ENCODE measurements around the gene TFR2. TPM values are rescaled to one million over a fixed set of nuclear protein-coding genes. Genes with fewer than 3 reads are reported as not detected.

Gene TFR2
- total and polyA plus RNA-seq, 9 of the 15 experiments (the other 6 are each of a cell fraction or from before 2014, with no cell fraction given) = 3.8 to 123 (median 51.1) TPM

DNA sequence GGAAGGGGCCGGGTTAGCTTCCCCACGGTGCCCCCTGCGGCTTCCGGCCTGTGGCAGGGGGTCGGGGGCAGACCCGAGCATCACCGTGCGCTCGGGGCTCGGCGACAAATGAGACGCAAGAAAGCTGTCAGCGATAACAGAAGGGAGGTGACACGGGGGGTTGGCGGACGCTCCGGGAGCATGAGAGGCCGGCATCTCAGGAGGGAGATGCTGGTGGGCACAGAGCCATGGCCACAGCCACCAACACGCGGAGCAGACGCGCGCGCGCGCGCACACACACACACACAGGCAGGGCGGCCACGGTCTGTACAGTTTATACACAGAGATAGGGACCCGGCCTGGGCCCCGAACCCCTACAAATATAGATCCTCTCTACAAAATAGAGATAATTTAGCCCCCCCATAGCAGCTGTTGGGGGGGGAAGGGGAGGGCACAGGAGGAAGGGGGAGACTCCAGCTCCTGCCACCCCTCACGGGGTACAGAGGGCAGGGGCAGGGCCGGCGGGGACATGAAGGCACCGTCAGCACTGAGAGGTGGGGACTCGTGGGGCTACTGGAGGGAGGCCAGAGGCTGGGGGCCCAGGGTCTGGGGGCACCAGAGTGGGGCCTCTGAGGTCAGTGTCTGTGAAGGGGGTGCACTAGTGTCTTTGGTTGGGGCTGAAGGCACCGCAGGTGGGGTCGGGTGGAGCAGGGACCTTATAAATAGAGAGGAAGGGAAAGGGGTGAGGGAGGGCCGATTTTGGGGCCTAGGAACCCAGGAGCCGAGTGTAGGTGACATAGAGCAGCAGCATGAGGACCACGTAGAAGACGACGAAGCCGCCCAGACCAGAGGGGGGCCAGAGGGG is 66.8 kb downstream of the TFR2 start (continued):
- TF ChIP-seq, protein P1, sequence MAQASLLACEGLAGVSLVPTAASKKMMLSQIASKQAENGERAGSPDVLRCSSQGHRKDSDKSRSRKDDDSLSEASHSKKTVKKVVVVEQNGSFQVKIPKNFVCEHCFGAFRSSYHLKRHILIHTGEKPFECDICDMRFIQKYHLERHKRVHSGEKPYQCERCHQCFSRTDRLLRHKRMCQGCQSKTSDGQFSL (CRISPR knock-in tag; IDR thresholded peaks at IDR 0.05) = no peak
- TF ChIP-seq, protein P1 (tag; IDR thresholded peaks at IDR 0.05) = 0 out of 4 replicates have a peak, but pooled peaks of 1 of the 2 experiments have one; percentile 25
- TF ChIP-seq NR4A1 (CRISPR knock-in tag; IDR thresholded peaks at IDR 0.05) (no peak), NR4A1 (tag; IDR thresholded peaks at IDR 0.05) (no peak), SMARCE1 (IDR thresholded peaks at IDR 0.05) (no peak), NCOA1 (IDR thresholded peaks at IDR 0.05; ENCODE audit: low read depth) (no peak), POLR2AphosphoS2 (IDR thresholded peaks at IDR 0.05; ENCODE audit: low read length) (no peak), CTBP1 (IDR thresholded peaks at IDR 0.05; ENCODE audit: borderline replicate concordance) (no peak), ZNF445 (CRISPR knock-in tag; IDR thresholded peaks at IDR 0.05; ENCODE audit: low read depth) (no peak)
- TF ChIP-seq, protein P2, sequence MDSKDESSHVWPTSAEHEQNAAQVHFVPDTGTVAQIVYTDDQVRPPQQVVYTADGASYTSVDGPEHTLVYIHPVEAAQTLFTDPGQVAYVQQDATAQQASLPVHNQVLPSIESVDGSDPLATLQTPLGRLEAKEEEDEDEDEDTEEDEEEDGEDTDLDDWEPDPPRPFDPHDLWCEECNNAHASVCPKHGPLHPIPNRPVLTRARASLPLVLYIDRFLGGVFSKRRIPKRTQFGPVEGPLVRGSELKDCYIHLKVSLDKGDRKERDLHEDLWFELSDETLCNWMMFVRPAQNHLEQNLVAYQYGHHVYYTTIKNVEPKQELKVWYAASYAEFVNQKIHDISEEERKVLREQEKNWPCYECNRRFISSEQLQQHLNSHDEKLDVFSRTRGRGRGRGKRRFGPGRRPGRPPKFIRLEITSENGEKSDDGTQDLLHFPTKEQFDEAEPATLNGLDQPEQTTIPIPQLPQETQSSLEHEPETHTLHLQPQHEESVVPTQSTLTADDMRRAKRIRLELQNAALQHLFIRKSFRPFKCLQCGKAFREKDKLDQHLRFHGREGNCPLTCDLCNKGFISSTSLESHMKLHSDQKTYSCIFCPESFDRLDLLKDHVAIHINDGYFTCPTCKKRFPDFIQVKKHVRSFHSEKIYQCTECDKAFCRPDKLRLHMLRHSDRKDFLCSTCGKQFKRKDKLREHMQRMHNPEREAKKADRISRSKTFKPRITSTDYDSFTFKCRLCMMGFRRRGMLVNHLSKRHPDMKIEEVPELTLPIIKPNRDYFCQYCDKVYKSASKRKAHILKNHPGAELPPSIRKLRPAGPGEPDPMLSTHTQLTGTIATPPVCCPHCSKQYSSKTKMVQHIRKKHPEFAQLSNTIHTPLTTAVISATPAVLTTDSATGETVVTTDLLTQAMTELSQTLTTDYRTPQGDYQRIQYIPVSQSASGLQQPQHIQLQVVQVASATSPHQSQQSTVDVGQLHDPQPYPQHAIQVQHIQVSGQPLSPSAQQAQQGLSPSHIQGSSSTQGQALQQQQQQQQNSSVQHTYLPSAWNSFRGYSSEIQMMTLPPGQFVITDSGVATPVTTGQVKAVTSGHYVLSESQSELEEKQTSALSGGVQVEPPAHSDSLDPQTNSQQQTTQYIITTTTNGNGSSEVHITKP (IDR thresholded peaks at IDR 0.05; ENCODE audit: partially characterized antibody) = no peak
- TF ChIP-seq, protein P3, sequence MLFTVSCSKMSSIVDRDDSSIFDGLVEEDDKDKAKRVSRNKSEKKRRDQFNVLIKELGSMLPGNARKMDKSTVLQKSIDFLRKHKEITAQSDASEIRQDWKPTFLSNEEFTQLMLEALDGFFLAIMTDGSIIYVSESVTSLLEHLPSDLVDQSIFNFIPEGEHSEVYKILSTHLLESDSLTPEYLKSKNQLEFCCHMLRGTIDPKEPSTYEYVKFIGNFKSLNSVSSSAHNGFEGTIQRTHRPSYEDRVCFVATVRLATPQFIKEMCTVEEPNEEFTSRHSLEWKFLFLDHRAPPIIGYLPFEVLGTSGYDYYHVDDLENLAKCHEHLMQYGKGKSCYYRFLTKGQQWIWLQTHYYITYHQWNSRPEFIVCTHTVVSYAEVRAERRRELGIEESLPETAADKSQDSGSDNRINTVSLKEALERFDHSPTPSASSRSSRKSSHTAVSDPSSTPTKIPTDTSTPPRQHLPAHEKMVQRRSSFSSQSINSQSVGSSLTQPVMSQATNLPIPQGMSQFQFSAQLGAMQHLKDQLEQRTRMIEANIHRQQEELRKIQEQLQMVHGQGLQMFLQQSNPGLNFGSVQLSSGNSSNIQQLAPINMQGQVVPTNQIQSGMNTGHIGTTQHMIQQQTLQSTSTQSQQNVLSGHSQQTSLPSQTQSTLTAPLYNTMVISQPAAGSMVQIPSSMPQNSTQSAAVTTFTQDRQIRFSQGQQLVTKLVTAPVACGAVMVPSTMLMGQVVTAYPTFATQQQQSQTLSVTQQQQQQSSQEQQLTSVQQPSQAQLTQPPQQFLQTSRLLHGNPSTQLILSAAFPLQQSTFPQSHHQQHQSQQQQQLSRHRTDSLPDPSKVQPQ (CRISPR knock-in tag; IDR thresholded peaks at IDR 0.05; ENCODE audit: borderline replicate concordance) = no peak

Data from K562 (cell line).